GM21447 (cell line): ENCODE data around the gene CNGA3.
"Not testable (repeated sequence)": the region's sequence is repeated elsewhere in the genome, so short reads cannot be mapped to it uniquely, and the experiment has no call there.

Experiments used
- ATAC-seq: cut with Tn5 transposase; IDR thresholded peaks from one replicate; pipeline ENCODE4 v1.9.1; 2021; ENCODE audit not compliant: unreplicated experiment

CNGA3 gene

DNA sequence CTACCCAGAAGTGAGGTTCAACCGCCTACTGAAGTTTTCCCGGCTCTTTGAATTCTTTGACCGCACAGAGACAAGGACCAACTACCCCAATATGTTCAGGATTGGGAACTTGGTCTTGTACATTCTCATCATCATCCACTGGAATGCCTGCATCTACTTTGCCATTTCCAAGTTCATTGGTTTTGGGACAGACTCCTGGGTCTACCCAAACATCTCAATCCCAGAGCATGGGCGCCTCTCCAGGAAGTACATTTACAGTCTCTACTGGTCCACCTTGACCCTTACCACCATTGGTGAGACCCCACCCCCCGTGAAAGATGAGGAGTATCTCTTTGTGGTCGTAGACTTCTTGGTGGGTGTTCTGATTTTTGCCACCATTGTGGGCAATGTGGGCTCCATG lies 49.7 kb downstream of the CNGA3 start:
- no peak for ATAC-seq

DNA sequence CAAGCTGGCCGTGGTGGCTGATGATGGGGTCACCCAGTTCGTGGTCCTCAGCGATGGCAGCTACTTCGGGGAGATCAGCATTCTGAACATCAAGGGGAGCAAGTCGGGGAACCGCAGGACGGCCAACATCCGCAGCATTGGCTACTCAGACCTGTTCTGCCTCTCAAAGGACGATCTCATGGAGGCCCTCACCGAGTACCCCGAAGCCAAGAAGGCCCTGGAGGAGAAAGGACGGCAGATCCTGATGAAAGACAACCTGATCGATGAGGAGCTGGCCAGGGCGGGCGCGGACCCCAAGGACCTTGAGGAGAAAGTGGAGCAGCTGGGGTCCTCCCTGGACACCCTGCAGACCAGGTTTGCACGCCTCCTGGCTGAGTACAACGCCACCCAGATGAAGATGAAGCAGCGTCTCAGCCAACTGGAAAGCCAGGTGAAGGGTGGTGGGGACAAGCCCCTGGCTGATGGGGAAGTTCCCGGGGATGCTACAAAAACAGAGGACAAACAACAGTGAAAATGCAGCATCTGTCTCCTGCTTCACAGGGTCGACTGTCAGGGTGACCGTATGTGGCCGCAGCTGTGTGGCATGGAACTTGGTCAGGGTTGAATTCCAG lies 50.6 kb downstream of the CNGA3 start:
- ATAC-seq: no peak

DNA sequence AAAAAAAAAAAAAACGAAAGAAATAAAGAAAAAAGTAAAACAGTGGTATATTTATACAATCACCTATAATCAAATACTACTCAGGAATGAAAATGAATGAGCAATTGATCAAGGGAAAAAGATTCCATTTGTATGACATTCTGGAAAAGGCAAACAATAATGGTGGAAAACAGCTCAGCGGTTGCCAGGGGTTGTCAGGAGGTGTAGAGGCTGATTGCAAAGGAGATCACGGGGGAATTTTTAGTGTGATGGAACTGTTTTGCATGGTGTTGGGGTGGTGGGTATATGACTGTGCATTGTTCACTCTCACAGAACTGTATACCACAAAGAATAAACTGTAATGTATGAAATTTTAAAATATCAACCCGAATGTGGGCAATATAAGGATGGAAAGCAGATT lies 52.9 kb downstream of the CNGA3 start:
- ATAC-seq: no peak

DNA sequence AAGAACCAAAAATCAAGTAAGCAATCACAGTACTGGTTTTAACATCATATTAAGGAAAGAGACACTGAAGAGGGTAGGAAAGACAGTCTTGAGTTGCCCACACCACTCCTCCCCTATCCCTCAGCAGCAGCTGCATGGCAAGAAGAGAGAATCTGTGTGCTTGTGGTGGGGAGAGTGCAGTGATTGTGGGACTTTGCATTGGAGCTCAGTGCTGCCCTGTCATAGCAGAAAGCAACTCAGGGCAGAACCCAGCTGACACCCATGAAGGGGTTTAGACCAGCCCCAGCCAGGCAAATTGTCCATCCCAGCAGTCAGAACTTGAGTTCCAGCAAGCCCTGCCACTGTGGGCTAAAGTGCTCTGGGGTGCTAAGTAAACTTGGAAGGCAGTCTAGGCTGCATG lies 57.6 kb downstream of the CNGA3 start:
- ATAC-seq: no peak

DNA sequence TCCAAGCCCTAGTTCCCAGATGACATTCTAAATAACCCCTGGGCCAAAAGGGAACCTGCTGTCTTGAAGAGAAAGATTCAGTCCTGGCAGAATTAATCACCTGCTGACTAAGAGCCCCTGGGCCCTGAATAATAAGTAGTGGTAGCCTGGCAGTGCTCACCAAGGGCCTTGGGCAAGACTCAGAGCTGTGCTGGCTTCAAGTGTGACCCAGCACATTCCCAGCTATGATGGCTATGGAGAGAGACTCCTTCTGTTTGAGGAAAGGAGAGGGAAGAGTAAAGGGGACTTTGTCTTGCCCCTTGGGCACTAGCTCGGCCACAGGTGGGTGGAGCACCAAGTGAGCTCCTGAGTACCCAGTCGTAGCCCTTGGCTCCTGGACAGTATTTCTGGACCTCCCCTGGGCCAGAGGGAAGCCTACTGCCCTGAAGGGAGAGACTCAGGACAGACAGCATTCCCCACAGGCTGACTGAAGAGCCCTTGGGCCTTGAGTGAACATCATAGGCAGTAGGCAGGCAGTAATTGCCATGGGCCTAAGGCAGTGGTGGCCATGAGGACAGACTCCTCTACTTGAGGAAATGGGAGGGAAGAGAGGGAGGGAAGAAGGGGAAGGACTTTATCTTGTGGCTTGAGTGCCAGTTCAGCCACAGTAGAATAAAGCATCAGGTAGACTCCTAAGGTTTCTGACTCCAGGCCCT lies 58.4 kb downstream of the CNGA3 start:
- no peak for ATAC-seq

DNA sequence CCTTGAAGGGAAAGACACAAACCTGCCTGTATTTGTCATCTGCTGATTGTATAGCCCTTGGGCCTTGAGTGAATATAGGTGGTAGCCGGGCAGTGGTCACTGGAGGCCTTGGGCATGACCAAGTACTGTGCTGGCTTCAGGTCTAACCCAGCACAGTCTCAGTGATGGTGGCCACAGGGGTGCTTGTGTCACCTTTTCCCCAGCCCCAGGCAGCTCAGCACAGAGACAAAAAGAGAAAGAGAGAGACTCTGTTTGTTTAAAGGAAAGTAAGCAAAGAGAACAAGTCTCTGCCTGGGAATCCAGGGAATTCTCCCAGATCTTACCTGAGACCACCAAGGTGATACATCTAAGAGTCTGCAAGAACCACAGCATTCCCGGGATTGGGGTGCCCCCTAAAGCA lies 59.0 kb downstream of the CNGA3 start:
- ATAC-seq: no peak

- no peak for ATAC-seq
Observed at GRCh38 chr2:98408155-98408554, 61.9 kb downstream of the CNGA3 start.

DNA sequence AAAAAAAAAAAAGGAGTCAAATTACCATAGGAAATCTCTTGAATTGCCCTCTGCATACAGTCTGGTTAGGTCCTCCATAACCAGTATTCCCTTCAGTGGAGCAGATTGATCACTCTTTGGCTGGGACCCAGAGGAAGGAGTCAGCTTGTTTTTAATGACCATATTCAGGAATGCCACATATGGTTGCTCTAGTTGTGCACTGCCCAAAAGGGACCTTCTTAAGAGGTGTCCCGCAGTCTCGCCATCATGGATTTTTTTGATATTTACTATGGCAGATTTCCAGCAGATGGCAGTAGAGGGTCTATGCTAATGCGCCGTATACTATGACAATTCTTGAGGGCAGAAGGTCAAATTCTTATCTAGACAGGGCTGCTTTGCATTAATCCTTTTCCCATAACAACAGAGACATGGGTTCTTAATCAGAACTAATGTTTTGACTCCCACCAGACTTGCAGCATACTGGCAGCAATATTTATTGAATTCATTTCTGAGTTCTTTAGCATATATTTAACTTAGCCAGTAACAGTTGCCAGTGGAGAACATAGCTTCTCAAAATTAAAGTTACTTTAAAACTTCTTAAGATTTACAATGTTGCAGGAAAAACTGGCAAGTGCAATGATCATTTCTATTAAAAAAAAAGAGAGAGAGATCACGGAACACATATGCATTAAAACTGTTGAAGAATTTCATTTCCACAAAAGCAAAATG lies 66.6 kb downstream of the CNGA3 start:
- peak; percentile 65 for ATAC-seq

GRCh38 chr2:98414246-98414645 lies 68.0 kb downstream of the CNGA3 start:
- ATAC-seq: not testable (repeated sequence)

GRCh38 chr2:98415719-98416248 lies 69.5 kb downstream of the CNGA3 start:
- ATAC-seq: not testable (repeated sequence)

- no peak for ATAC-seq
Observed at GRCh38 chr2:98416383-98417159, 70.3 kb downstream of the CNGA3 start.

DNA sequence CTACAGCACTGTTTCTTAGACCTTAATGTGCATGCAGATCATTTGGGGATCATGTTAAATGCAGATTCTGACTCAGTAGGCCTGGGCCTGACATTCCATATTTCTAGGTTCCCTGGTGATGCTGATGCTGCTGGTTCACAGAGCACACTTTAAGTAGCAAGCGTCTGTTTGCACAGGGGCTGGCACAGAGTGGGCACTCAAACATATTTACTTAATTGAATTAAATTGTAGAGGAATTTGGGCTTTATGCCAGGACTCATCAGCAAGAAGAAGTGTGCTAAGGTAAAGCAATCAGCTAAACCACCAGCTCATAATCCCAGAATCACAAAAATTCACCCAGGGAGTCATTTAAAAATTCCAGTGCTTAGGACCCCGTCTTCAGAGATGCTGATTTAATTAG lies 73.3 kb downstream of the CNGA3 start:
- ATAC-seq: no peak

GRCh38 chr2:98419977-98420725 lies 73.9 kb downstream of the CNGA3 start:
- ATAC-seq: no peak

DNA sequence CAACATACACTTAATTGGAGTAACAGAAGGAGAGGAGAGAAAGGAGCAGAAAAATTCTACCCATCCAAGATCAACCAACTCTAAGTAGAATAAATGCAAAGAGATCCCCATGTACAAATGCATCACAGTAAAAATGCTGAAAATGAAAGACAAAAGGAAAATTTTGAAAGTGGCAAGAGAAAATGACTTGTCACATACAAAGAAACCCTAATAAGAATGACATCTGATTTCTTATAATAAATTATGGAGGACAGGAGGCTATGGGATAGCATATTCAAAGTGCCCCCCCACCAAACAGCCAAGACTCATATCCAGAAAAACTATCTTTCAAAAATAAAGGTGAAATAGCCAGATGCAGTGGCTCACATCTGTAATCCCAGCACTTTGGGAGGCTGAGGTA lies 76.2 kb downstream of the CNGA3 start:
- ATAC-seq: no peak

DNA sequence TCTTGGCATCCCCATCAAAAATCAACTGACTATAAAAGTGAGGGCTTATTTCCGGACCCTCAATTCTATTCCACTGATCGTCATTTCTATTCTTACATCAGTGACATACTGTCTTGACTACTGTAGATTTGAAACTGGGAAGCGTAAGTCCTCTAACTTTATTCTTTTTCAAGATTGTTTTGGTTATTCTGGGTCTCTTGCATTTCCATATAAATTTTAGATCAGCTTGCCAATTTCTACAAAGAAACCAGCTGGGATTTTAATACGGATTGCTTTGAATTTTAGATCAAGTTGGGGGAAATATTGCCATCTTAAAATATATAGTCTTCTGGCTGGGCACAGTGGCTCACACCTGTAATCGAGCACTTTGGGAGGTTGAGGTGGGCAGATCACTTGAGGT lies 80.5 kb downstream of the CNGA3 start:
- no peak for ATAC-seq

GRCh38 chr2:98432145-98432544 lies 85.9 kb downstream of the CNGA3 start:
- ATAC-seq: no peak

DNA sequence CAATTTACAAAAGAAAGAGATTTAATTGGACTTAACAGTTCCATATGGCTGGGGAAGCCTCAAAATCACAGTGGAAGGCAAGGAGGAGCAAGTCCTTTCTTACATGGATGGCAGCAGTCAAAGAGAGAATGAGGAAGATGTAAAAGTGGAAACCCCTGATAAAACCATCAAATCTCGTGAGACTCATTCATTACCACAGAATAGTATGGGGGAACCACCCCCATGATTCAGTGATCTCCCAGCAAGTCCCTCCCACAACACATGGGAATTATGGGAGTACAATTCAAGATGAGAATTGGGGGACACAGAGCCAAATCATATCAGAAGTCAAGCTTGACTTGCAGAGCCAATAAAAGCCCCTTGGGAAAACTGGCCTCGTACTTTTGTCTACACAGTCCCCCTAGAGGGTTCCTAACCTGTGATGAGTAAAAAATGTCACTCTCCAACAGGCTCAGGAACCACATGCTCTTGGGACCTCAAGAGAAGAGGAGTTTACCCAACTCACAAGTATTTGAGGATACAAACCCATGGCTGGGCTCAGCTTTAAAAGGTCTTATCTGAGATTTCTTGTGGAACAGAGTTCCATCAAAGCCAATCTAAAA lies 87.2 kb downstream of the CNGA3 start:
- ATAC-seq: no peak

- no peak for ATAC-seq
Observed at GRCh38 chr2:98434492-98434891, 88.2 kb downstream of the CNGA3 start.

GRCh38 chr2:98435670-98436069 lies 89.4 kb downstream of the CNGA3 start:
- not testable (repeated sequence) for ATAC-seq

DNA sequence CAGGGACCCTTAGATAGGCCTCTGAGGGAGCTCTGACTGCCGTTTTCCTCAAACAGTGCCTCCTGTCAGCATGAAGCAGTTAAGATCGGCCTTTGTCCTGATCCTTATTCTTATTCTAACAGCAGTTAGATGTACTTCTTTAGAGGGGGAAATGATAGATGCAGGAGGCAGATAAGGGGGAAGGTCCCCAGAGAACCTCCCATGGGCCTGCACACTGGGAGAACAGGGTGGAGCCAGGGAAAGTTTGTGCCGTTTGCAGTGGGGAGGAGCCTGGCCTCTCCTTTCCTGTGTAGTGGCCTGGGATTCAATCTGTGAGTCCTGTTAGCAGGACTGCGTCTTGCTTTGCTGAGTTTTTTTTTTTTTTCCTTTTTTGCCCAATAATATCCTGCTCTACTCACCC lies 90.5 kb downstream of the CNGA3 start:
- ATAC-seq: no peak
